ENCODE results near the gene RET.

Gene RET

DNA sequence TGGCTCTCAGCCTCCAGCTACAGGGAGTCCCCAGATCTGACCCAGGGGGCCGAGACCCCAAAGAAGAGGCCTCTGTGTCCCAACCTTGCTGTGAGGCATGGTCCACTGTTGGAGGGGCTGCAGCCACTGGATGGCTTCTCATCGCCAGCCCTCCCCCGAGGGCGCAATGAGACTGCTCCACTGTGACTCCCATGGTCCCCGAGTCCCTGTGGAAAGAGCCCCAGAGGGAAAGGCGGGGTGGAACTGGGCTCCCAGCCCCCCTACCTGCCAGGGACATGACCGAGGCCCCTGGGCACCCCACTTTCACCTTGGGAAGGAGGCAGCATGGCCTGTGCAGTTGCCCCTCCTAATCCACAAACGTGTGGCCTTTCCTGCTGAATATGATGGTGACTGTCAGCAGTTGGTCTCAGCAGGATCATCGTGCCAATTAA lies 33.5 kb upstream of the RET start (continued):
- TF ChIP-seq, protein P1, sequence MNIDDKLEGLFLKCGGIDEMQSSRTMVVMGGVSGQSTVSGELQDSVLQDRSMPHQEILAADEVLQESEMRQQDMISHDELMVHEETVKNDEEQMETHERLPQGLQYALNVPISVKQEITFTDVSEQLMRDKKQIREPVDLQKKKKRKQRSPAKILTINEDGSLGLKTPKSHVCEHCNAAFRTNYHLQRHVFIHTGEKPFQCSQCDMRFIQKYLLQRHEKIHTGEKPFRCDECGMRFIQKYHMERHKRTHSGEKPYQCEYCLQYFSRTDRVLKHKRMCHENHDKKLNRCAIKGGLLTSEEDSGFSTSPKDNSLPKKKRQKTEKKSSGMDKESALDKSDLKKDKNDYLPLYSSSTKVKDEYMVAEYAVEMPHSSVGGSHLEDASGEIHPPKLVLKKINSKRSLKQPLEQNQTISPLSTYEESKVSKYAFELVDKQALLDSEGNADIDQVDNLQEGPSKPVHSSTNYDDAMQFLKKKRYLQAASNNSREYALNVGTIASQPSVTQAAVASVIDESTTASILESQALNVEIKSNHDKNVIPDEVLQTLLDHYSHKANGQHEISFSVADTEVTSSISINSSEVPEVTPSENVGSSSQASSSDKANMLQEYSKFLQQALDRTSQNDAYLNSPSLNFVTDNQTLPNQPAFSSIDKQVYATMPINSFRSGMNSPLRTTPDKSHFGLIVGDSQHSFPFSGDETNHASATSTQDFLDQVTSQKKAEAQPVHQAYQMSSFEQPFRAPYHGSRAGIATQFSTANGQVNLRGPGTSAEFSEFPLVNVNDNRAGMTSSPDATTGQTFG (tag by site-specific recombination; IDR thresholded peaks at IDR 0.05; ENCODE audit: borderline replicate concordance): no peak
- TF ChIP-seq KLF8 (tag by site-specific recombination; IDR thresholded peaks at IDR 0.05) (no peak), ZNF274 (IDR thresholded peaks at IDR 0.05; ENCODE audit: low read length) (no peak), ZNF274 (tag by site-specific recombination; IDR thresholded peaks at IDR 0.05; ENCODE audit: borderline replicate concordance) (no peak), ZNF391 (tag by site-specific recombination; IDR thresholded peaks at IDR 0.05; ENCODE audit: borderline replicate concordance, low read depth) (no peak), OSR2 (tag by site-specific recombination; IDR thresholded peaks at IDR 0.05) (no peak), KLF10 (tag by site-specific recombination; IDR thresholded peaks at IDR 0.05) (no peak), ZNF26 (tag by site-specific recombination; IDR thresholded peaks at IDR 0.05) (no peak), ZBTB20 (tag by site-specific recombination; IDR thresholded peaks at IDR 0.05) (no peak)
- TF ChIP-seq, protein P2, sequence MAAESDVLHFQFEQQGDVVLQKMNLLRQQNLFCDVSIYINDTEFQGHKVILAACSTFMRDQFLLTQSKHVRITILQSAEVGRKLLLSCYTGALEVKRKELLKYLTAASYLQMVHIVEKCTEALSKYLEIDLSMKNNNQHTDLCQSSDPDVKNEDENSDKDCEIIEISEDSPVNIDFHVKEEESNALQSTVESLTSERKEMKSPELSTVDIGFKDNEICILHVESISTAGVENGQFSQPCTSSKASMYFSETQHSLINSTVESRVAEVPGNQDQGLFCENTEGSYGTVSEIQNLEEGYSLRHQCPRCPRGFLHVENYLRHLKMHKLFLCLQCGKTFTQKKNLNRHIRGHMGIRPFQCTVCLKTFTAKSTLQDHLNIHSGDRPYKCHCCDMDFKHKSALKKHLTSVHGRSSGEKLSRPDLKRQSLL (tag by site-specific recombination; IDR thresholded peaks at IDR 0.05): no peak

GRCh38 chr10:43043773-43044447 lies 33.0 kb upstream of the RET start:
- TF ChIP-seq ZNF24 (tag by site-specific recombination; IDR thresholded peaks at IDR 0.05) (no peak), GLIS1 (tag by site-specific recombination; IDR thresholded peaks at IDR 0.05) (peak; percentile 28; the same call in 1 of the 2 replicates), ZIC2 (tag by site-specific recombination; IDR thresholded peaks at IDR 0.05) (peak; percentile 68)
- Histone ChIP-seq H3K9me3 (ENCODE audit: control insufficient read depth, insufficient read depth, low read depth, low read length) (no peaks in the 10 kb centered on the region), H3K4me1 (ENCODE audit: control insufficient read depth, insufficient read depth, low read length) (no peaks in the 10 kb centered on the region), H3K4me3 (ENCODE audit: low read depth, low read length) (no peak overlapping the region), H3K27ac (ENCODE audit: extremely low read depth, low read depth, low read length) (no peak overlapping the region), H3K36me3 (ENCODE audit: control insufficient read depth in 2 of 2, insufficient read depth in 1 of 2, low read length in 2 of 2) (no peaks in the 10 kb centered on the region)
- CTCF ChIA-PET: no interaction called here
- POLR2A ChIA-PET: no interaction called here

DNA sequence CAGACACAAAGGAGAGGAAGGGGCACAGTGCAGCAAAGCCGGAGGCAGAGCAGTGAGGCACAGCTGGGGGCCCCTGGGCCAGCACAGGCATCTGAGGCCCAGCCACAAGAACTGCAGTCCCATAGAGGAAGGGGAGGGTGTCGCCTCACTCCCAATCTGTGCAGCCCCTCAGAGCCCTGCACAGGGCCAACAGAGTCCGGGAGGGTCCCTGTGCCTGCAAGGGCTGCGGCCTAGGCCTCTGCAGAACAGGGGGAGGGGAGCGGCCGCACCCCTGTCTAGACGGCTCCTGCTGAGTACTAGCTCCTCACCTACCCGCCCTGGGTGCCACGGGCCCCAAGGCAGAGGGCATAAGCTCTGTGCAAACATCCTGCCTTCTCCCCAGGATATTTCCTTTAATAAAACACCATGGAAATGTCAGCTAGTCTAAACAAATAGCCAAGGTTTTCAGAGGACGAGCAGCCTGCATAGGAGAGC lies 32.4 kb upstream of the RET start:
- no peaks in the 10 kb centered on the region for H3K4me1 ChIP-seq (ENCODE audit: control insufficient read depth, insufficient read depth, low read length)
- ChIA-PET CTCF (no interaction called here), POLR2A (no interaction called here)
- H3K9me3 ChIP-seq (ENCODE audit: control insufficient read depth, insufficient read depth, low read depth, low read length): no peaks in the 10 kb centered on the region
- no peaks in the 10 kb centered on the region for H3K36me3 ChIP-seq (ENCODE audit: control insufficient read depth in 2 of 2, insufficient read depth in 1 of 2, low read length in 2 of 2)
- H3K4me3 ChIP-seq (ENCODE audit: low read depth, low read length): no peak overlapping the region
- TF ChIP-seq ZNF571 (tag by site-specific recombination; IDR thresholded peaks at IDR 0.05) (no peak), ZIC2 (tag by site-specific recombination; IDR thresholded peaks at IDR 0.05) (peak; percentile 90), GLIS1 (tag by site-specific recombination; IDR thresholded peaks at IDR 0.05) (0 out of 2 replicates have a peak, but pooled peaks have one; percentile 14)
- TF ChIP-seq, protein P3, sequence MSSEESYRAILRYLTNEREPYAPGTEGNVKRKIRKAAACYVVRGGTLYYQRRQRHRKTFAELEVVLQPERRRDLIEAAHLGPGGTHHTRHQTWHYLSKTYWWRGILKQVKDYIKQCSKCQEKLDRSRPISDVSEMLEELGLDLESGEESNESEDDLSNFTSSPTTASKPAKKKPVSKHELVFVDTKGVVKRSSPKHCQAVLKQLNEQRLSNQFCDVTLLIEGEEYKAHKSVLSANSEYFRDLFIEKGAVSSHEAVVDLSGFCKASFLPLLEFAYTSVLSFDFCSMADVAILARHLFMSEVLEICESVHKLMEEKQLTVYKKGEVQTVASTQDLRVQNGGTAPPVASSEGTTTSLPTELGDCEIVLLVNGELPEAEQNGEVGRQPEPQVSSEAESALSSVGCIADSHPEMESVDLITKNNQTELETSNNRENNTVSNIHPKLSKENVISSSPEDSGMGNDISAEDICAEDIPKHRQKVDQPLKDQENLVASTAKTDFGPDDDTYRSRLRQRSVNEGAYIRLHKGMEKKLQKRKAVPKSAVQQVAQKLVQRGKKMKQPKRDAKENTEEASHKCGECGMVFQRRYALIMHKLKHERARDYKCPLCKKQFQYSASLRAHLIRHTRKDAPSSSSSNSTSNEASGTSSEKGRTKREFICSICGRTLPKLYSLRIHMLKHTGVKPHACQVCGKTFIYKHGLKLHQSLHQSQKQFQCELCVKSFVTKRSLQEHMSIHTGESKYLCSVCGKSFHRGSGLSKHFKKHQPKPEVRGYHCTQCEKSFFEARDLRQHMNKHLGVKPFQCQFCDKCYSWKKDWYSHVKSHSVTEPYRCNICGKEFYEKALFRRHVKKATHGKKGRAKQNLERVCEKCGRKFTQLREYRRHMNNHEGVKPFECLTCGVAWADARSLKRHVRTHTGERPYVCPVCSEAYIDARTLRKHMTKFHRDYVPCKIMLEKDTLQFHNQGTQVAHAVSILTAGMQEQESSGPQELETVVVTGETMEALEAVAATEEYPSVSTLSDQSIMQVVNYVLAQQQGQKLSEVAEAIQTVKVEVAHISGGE (tag by site-specific recombination; conservative IDR thresholded peaks at IDR 0.05; ENCODE audit: low read depth): no peak
- TF ChIP-seq, protein P4, sequence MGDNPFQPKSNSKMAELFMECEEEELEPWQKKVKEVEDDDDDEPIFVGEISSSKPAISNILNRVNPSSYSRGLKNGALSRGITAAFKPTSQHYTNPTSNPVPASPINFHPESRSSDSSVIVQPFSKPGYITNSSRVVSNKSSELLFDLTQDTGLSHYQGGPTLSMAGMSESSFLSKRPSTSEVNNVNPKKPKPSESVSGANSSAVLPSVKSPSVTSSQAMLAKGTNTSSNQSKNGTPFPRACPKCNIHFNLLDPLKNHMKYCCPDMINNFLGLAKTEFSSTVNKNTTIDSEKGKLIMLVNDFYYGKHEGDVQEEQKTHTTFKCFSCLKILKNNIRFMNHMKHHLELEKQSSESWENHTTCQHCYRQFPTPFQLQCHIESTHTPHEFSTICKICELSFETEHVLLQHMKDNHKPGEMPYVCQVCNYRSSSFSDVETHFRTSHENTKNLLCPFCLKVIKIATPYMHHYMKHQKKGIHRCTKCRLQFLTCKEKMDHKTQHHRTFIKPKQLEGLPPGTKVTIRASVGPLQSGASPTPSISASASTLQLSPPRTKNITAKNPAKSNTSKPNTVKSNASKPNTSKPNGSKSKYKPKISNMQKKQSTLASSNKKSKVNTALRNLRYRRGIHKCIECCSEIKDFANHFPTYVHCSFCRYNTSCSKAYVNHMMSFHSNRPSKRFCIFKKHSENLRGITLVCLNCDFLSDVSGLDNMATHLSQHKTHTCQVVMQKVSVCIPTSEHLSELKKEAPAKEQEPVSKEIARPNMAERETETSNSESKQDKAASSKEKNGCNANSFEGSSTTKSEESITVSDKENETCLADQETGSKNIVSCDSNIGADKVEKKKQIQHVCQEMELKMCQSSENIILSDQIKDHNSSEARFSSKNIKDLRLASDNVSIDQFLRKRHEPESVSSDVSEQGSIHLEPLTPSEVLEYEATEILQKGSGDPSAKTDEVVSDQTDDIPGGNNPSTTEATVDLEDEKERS (tag by site-specific recombination; IDR thresholded peaks at IDR 0.05): no peak
- no peak overlapping the region for H3K27ac ChIP-seq (ENCODE audit: extremely low read depth, low read depth, low read length)

Measured in HEK293 (cell line).